Astrocyte (in vitro differentiated cells and primary cell): ENCODE results near the gene SLC9A9.

Source experiments
- CTCF ChIP-seq: IDR thresholded peaks from 2 replicates; pipeline ENCODE4 v1.5.1; 2011; ENCODE audit warnings: low read depth, mild to moderate bottlenecking, inconsistent platforms, low read length, moderate library complexity; ENCODE audit not compliant: insufficient read depth
- EZH2 ChIP-seq: IDR thresholded peaks from 2 replicates; pipeline ENCODE4 v1.6.1; 2012; ENCODE audit warnings: mild to moderate bottlenecking, low read length, inconsistent platforms; ENCODE audit not compliant: insufficient read depth

GRCh38 chr3:143465666-143466065 lies 382.6 kb downstream of the SLC9A9 start:
- TF ChIP-seq CTCF (no peak), EZH2 (no peak)
